ENCODE results near the gene ATP5F1B.

- no peak for TF ChIP-seq SIN3A (IDR thresholded peaks at IDR 0.05; ENCODE audit: borderline replicate concordance, insufficient read depth, low read length)
- no peak for TF ChIP-seq FOXP2 (optimal IDR thresholded peaks at IDR 0.05; ENCODE audit: borderline replicate concordance, extremely low read depth, extremely low read length, insufficient read depth)
- TF ChIP-seq REST (IDR thresholded peaks at IDR 0.05; ENCODE audit: insufficient read depth in 1 of 2, low read depth in 2 of 2, low read length in 2 of 2) = no peak
- no peak for TF ChIP-seq POLR2AphosphoS5 (IDR thresholded peaks at IDR 0.05; ENCODE audit: low read depth, low read length)
Measured at GRCh38 chr12:56589783-56590182, 56.0 kb downstream of the ATP5F1B start.
